ENCODE measurements around the gene CROCC2.
"Not testable (repeated sequence)": the region's sequence is repeated elsewhere in the genome, so short reads cannot be mapped to it uniquely, and the experiment has no call there.

CROCC2 gene

DNA sequence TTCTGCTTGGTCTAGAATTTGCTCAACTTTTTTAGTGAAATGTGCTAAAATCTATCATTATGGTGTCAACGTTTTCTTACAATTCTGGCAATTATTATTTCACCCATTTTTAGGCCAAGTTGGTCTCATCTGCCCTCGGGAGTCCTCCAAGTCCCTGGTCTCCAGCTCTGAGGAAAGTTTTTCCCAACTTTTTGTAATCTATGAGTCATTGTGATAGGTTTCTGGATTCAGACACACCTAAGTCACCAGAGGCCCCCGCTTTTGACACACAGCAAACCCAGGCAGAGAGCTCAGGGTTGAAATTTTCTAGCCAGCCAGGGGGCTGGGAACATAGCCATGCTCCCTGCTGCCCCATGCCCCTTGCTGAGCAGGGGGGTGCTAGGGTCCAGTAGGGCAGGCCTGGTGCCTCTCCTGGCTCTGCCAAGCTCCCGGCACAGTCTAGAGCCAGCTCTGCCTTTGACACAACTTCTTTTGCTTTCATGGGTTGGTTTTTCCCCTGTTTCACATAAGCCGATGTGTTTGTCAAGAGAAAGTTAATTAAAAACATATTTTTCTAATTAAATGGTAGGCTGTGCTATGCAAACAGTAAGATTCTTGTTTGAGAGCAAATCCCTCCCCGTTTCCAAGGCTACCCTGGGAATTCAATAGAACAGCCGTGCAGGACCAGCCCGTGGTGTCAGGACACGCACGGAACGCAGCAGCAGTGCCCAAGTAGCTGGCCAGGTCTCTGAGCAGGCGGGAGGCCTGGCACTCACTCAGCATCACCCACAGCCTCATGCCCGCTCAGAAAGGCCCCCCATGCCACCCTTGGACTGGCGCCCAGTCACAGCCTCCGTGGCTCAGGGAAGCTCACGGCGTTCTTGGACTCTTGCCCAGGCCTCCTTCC, 66.7 kb downstream of the CROCC2 start:
- POLR2A ChIA-PET (ENCODE audit: low non-redundant PET): interaction anchor here (0.5 kb wide), 1 partner anchor 10 kb away, joined by 3 read pairs; no protein-coding TSS in a partner anchor
- TF ChIP-seq, protein P1, sequence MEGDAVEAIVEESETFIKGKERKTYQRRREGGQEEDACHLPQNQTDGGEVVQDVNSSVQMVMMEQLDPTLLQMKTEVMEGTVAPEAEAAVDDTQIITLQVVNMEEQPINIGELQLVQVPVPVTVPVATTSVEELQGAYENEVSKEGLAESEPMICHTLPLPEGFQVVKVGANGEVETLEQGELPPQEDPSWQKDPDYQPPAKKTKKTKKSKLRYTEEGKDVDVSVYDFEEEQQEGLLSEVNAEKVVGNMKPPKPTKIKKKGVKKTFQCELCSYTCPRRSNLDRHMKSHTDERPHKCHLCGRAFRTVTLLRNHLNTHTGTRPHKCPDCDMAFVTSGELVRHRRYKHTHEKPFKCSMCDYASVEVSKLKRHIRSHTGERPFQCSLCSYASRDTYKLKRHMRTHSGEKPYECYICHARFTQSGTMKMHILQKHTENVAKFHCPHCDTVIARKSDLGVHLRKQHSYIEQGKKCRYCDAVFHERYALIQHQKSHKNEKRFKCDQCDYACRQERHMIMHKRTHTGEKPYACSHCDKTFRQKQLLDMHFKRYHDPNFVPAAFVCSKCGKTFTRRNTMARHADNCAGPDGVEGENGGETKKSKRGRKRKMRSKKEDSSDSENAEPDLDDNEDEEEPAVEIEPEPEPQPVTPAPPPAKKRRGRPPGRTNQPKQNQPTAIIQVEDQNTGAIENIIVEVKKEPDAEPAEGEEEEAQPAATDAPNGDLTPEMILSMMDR (conservative IDR thresholded peaks at IDR 0.05; ENCODE audit: low read depth): no peak
- H3K27ac ChIP-seq: peak overlapping the region; percentile 87
- CTCF ChIA-PET: interaction anchor here (0.5 to 1.7 kb wide), 5 partner anchors 10 to 1128 kb away, joined by 3 to 10 read pairs (median 4); no protein-coding TSS in a partner anchor
- peak; percentile 26 for DNase-seq (ENCODE audit: low spot score)

DNA sequence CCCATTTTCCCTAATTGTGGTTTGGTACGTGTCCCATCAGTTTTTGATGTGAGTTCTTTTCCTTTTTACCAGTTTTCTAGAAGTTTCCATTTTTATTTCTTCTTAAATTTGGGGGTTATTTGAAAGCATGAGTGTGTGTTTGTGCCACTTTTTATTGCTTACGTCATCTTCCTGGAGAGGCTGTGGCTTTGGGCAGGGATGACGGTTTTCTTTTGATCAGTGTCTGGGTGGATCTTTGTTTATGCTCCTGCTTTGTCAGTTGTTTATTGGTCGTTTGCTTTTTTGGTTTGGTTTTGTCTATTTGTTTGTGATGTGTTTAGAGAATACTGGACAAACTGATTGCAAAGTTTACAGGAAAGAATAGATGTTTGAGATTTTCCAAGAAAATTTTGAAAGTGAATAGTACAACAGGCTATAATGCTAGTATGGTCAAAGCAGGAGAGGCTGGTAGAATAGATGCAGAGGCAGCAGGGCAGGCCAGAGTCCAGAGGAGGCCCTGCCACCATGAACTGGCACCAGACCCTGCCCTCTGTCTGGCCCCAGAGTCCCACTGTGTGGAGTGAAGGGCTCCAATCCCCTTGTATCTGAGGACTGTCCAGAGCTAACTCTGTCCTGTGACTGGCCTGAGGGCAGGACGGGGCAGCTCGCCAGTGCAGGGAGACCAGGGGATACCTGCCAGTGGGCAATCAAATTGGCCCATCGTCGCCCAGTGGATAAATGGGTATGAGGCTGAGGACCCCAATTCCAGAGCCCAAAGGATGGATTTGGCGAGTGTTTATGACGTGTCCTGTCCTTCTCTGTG, 68.8 kb downstream of the CROCC2 start:
- CTCF ChIA-PET: no interaction called here
- H3K27ac ChIP-seq: no peak overlapping the region
- TF ChIP-seq, protein P1 (conservative IDR thresholded peaks at IDR 0.05; ENCODE audit: low read depth): no peak
- no peak for DNase-seq (ENCODE audit: low spot score)
- POLR2A ChIA-PET (ENCODE audit: low non-redundant PET): no interaction called here

DNA sequence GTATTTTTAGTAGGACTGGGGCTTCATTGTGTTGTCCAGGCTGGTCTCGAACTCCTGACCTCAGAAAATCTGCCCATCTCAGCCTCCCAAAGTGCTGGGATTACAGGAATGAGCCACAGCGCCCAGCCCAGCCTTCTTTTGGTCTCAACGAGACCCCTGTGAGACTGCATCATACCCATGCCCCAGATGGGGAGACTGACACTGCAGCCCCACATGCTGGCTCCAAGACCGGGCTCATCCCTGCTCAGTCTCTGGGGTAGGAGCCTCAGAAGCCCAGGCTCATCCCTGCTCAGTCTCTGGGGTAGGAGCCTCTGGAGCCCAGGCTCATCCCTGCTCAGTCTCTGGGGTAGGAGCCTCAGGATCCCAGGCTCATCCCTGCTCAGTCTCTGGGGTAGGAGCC, 69.8 kb downstream of the CROCC2 start:
- DNase-seq (ENCODE audit: low spot score); POLR2A ChIA-PET (ENCODE audit: low non-redundant PET); H3K27ac ChIP-seq; CTCF ChIA-PET: not testable (repeated sequence)

DNA sequence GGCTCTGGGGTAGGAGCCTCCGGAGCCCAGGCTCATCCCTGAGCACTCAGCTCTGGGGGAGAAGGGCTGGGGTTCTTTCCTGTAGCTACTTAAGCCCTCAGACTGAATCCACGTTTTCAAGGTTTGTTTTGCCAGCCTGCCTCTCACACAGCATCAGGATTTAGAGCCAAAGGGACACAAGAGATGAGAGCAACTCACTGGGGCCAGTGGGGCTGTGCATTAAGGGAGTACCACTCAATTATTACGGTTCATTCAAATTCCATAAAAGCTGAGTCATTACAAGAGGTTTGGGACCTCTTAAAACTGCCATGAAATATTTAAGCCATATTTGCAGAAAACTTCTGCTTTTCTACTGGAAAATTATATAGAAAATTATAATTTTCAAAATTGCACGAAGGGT, 75.1 kb downstream of the CROCC2 start:
- TF ChIP-seq, protein P1 (conservative IDR thresholded peaks at IDR 0.05; ENCODE audit: low read depth): no peak
- DNase-seq (ENCODE audit: low spot score): no peak
- H3K27ac ChIP-seq: no peak overlapping the region
- ChIA-PET POLR2A (ENCODE audit: low non-redundant PET) (no interaction called here), CTCF (interaction anchor here (0.6 to 0.7 kb wide), 2 partner anchors 23 to 67 kb away, joined by 3 read pairs; no protein-coding TSS in a partner anchor)

DNA sequence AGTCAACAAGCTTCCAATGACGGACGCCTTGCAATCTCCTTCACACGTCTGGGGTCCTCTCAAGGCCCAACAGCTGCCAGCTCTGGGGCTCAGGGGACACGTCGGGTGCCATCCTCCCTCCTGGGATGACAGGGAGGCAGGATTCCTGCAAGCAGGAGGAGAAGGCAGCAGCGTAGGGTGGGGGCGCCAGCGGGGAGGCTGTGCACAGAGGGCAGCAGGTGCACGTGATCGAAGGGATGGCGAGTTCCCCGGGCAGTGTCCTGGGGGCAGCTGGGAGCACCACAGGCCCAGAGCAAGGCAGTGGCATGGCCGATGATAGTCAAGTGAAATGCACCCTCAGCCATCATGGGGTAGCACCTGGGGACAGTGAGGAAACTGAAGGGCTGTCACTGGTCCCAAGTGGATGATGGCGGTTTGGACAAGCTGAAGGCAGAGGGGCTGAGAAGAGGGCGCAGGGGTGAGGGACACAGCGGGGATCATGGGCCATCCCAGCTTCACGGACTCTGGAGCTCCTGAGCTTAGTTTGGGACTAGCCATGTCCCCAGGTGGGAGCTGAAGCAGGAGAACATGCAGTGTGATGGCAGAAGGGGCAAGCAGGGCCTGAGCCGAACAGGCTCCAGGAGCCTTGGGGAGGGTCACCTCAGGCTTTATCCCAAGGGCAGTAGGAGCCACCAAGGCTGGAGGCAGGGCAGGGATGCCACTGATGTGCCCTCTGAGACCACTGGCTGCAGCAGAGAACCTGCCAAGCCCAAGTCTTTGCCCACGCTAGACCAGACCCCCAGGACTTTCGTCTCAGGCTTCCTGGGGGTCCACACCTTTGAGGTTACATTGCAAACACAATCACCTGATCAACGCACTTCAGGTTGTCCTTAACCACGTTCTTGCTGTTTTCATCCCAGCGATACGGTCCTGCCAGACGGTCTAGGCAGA, 76.0 kb downstream of the CROCC2 start:
- POLR2A ChIA-PET (ENCODE audit: low non-redundant PET): no interaction called here

DNA sequence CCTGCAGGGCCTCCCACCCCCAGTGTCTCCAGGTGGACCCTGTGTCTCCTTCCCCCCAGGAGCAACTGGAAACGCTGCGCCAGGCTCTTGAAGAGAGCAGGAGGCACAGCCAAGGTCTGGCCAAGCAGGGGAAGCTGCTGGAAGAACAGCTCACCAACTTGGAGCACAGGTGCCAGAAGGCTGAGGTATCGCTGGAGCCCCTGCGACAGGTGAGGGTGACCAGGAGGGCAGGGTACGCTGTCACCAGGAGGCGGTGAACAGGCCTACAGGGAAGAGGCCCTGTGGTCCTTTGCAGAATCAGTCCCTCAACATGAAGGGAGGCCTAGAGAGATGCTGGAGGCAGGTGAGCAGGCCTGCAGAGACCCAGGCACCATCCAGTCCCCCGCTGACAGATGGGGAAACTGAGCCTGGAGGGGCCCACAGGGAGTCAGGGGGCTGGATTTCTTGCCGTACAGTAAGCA, 76.7 kb downstream of the CROCC2 start:
- H3K27ac ChIP-seq: no peak overlapping the region
- TF ChIP-seq, protein P1 (conservative IDR thresholded peaks at IDR 0.05; ENCODE audit: low read depth): no peak
- ChIA-PET CTCF (interaction anchor here (0.6 kb wide), 1 partner anchor 10 kb away, joined by 3 read pairs; no protein-coding TSS in a partner anchor), POLR2A (ENCODE audit: low non-redundant PET) (interaction anchor here (0.6 kb wide), 1 partner anchor 10 kb away, joined by 3 read pairs; no protein-coding TSS in a partner anchor)
- DNase-seq (ENCODE audit: low spot score): no peak

More for the DNA sequence above, 76.0 kb downstream of the CROCC2 start:
- TF ChIP-seq, protein P1 (conservative IDR thresholded peaks at IDR 0.05; ENCODE audit: low read depth): no peak
- H3K27ac ChIP-seq: no peak overlapping the region
- DNase-seq (ENCODE audit: low spot score): no peak
- CTCF ChIA-PET: interaction anchor here (0.6 to 0.7 kb wide), 2 partner anchors 22 to 68 kb away, joined by 3 read pairs; no protein-coding TSS in a partner anchor

Measured in RWPE1 (cell line).